ENCODE results near the gene MOB3B. TPM values are rescaled to one million over a fixed set of nuclear protein-coding genes. Genes with fewer than 3 reads are reported as not detected.

The MOB3B gene
- total and polyA plus RNA-seq, 2 of the 13 experiments (the other 11 are each of a cell fraction or from before 2014, with no cell fraction given) = 0.03 to 0.09 TPM

DNA sequence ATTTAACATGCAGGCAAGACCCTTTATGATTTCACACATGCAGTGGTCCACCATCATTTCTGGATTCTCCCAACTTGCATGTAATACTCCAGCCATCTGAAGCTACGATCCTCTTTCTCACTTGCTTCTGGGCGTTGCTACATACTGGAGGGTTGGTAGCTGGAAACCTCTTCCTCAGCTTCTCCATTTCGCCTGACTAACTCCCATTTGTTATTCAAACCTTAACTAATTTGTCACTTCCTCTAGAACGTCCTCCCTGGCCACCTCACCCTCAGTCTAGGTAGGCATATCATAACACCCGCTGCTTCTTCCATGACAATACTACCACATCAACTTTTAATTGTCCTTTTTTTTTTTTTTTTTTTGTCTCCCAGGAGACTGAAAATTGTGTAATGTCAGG, 160.0 kb downstream of the MOB3B start:
- Histone ChIP-seq H3K27me3 (ENCODE audit: control insufficient read depth in 1 of 2, insufficient read depth in 2 of 2, low read length in 2 of 2) (peaks cover 0 to 7% of the 10 kb centered on the region in 2 experiments; a peak in 1 of 5 replicates), H2AFZ (ENCODE audit: low read length) (no peak overlapping the region), H4K20me1 (ENCODE audit: insufficient read depth, low read length) (no peaks in the 10 kb centered on the region), H3K4me1 (ENCODE audit: insufficient read depth, low read length) (no peaks in the 10 kb centered on the region), H3K79me2 (ENCODE audit: insufficient read depth, low read length) (no peaks in the 10 kb centered on the region), H3K27ac (ENCODE audit: extremely low read length, insufficient read depth, low read length) (no peak overlapping the region), H3K9me3 (ENCODE audit: low read length) (no peaks in the 10 kb centered on the region), H3K9ac (ENCODE audit: insufficient read depth, low read depth, low read length) (no peak overlapping the region), H3K4me3 (replicated peaks in 1 of 3; ENCODE audit: insufficient read depth in 1 of 3, low read depth in 2 of 3, low read length in 3 of 3) (no peak overlapping the region), H3K4me2 (ENCODE audit: low read depth, low read length) (no peak overlapping the region), H3K36me3 (replicated peaks in 1 of 2; ENCODE audit: control insufficient read depth in 1 of 2, insufficient read depth in 2 of 2, low read length in 2 of 2) (no peaks in the 10 kb centered on the region)
- ATAC-seq (no peak), DNase-seq (ENCODE audit: low spot score) (no peak), FAIRE-seq (no peak)
- intact Hi-C loops (cut with micrococcal nuclease; ENCODE audit: unreplicated experiment) = no loop called here
- BruUV-seq (replicated peaks) = no TSS peak
- in situ Hi-C loops (cut with HindIII; ENCODE audit: extremely low pct_ligation_motif_present, low pct_unique_long_range_greater_than_20kb) = no loop called here
- TF ChIP-seq, protein P1, sequence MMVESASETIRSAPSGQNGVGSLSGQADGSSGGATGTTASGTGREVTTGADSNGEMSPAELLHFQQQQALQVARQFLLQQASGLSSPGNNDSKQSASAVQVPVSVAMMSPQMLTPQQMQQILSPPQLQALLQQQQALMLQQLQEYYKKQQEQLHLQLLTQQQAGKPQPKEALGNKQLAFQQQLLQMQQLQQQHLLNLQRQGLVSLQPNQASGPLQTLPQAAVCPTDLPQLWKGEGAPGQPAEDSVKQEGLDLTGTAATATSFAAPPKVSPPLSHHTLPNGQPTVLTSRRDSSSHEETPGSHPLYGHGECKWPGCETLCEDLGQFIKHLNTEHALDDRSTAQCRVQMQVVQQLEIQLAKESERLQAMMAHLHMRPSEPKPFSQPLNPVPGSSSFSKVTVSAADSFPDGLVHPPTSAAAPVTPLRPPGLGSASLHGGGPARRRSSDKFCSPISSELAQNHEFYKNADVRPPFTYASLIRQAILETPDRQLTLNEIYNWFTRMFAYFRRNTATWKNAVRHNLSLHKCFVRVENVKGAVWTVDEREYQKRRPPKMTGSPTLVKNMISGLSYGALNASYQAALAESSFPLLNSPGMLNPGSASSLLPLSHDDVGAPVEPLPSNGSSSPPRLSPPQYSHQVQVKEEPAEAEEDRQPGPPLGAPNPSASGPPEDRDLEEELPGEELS (CRISPR knock-in tag; IDR thresholded peaks at IDR 0.05) = no peak
- no peak for TF ChIP-seq FOSL2 (CRISPR knock-in tag; IDR thresholded peaks at IDR 0.05)
- ChIA-PET POLR2A (no interaction called here), CTCF (ENCODE audit: low intra/inter-chr PET ratio, low total read pairs) (no interaction called here)
- 32% methylated on average over 5 of the region's 5 CpGs for WGBS (ENCODE audit: low lambda C conversion rate)

DNA sequence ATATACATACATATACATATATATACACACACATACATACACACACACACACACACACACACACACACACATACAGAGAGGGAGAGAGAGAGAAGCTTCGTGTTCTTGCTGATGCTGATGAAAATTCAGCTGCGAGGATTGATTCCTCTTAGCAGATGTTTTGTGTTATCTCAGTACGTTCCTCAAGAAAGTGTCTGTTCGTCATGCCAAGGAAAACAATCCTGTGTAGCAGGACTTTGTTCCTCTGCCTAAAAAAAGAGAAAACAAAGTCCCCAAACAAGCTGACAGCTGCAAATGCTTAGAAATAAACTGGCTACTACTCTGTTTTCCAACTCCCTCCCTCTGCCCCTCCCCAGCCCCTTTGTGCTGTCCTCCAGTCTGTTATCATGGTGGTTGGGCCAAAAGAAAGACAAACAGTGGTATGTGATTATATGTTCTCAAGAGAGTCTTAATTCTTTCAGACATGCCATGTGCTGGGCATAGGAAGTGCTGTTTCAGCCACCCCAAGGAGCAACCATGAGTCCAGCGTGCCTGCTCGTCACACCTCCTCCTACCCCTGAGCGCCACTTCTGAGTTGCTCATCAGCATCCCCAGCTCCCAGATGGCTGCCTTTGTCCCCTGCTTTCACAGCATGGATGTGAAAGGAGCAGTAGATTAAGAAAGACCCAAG, 161.2 kb downstream of the MOB3B start:
- Histone ChIP-seq H3K79me2 (ENCODE audit: insufficient read depth, low read length) (no peaks in the 10 kb centered on the region), H3K27me3 (ENCODE audit: control insufficient read depth in 1 of 2, insufficient read depth in 2 of 2, low read length in 2 of 2) (peaks cover 0 to 7% of the 10 kb centered on the region in 2 experiments; a peak in 1 of 5 replicates), H3K4me1 (ENCODE audit: insufficient read depth, low read length) (no peaks in the 10 kb centered on the region), H3K9ac (ENCODE audit: insufficient read depth, low read depth, low read length) (no peak overlapping the region), H2AFZ (ENCODE audit: low read length) (no peak overlapping the region), H3K4me3 (replicated peaks in 1 of 3; ENCODE audit: insufficient read depth in 1 of 3, low read depth in 2 of 3, low read length in 3 of 3) (no peak overlapping the region), H4K20me1 (ENCODE audit: insufficient read depth, low read length) (no peaks in the 10 kb centered on the region), H3K9me3 (ENCODE audit: low read length) (no peaks in the 10 kb centered on the region), H3K4me2 (ENCODE audit: low read depth, low read length) (no peak overlapping the region), H3K27ac (ENCODE audit: extremely low read length, insufficient read depth, low read length) (no peak overlapping the region), H3K36me3 (replicated peaks in 1 of 2; ENCODE audit: control insufficient read depth in 1 of 2, insufficient read depth in 2 of 2, low read length in 2 of 2) (no peaks in the 10 kb centered on the region)
- intact Hi-C loops (cut with micrococcal nuclease; ENCODE audit: unreplicated experiment) (no loop called here), in situ Hi-C loops (cut with HindIII; ENCODE audit: extremely low pct_ligation_motif_present, low pct_unique_long_range_greater_than_20kb) (no loop called here)
- no TSS peak for BruUV-seq (replicated peaks)
- 10% methylated on average over 4 of the region's 7 CpGs for WGBS (ENCODE audit: low lambda C conversion rate)
- POLR2A ChIA-PET = no interaction called here
- CTCF ChIA-PET (ENCODE audit: low intra/inter-chr PET ratio, low total read pairs) = no interaction called here
- ATAC-seq (no peak), DNase-seq (ENCODE audit: low spot score) (no peak), FAIRE-seq (no peak)
- TF ChIP-seq KLF11 (CRISPR knock-in tag; IDR thresholded peaks at IDR 0.05) (no peak), ZNF44 (CRISPR knock-in tag; IDR thresholded peaks at IDR 0.05) (no peak), KLF16 (CRISPR knock-in tag; IDR thresholded peaks at IDR 0.05) (no peak), ZNF446 (CRISPR knock-in tag; IDR thresholded peaks at IDR 0.05) (no peak), ZSCAN21 (CRISPR knock-in tag; IDR thresholded peaks at IDR 0.05; ENCODE audit: borderline replicate concordance) (no peak), GATA4 (IDR thresholded peaks at IDR 0.05; ENCODE audit: borderline replicate concordance, low read depth) (no peak), ZNF558 (CRISPR knock-in tag; IDR thresholded peaks at IDR 0.05; ENCODE audit: borderline replicate concordance) (no peak), KDM1A (CRISPR knock-in tag; IDR thresholded peaks at IDR 0.05) (no peak)
- TF ChIP-seq, protein P2, sequence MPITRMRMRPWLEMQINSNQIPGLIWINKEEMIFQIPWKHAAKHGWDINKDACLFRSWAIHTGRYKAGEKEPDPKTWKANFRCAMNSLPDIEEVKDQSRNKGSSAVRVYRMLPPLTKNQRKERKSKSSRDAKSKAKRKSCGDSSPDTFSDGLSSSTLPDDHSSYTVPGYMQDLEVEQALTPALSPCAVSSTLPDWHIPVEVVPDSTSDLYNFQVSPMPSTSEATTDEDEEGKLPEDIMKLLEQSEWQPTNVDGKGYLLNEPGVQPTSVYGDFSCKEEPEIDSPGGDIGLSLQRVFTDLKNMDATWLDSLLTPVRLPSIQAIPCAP (CRISPR knock-in tag; IDR thresholded peaks at IDR 0.05; ENCODE audit: low read depth) = no peak
- TF ChIP-seq, protein P3, sequence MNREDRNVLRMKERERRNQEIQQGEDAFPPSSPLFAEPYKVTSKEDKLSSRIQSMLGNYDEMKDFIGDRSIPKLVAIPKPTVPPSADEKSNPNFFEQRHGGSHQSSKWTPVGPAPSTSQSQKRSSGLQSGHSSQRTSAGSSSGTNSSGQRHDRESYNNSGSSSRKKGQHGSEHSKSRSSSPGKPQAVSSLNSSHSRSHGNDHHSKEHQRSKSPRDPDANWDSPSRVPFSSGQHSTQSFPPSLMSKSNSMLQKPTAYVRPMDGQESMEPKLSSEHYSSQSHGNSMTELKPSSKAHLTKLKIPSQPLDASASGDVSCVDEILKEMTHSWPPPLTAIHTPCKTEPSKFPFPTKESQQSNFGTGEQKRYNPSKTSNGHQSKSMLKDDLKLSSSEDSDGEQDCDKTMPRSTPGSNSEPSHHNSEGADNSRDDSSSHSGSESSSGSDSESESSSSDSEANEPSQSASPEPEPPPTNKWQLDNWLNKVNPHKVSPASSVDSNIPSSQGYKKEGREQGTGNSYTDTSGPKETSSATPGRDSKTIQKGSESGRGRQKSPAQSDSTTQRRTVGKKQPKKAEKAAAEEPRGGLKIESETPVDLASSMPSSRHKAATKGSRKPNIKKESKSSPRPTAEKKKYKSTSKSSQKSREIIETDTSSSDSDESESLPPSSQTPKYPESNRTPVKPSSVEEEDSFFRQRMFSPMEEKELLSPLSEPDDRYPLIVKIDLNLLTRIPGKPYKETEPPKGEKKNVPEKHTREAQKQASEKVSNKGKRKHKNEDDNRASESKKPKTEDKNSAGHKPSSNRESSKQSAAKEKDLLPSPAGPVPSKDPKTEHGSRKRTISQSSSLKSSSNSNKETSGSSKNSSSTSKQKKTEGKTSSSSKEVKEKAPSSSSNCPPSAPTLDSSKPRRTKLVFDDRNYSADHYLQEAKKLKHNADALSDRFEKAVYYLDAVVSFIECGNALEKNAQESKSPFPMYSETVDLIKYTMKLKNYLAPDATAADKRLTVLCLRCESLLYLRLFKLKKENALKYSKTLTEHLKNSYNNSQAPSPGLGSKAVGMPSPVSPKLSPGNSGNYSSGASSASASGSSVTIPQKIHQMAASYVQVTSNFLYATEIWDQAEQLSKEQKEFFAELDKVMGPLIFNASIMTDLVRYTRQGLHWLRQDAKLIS (CRISPR knock-in tag; IDR thresholded peaks at IDR 0.05) = no peak

Data from HepG2 (cell line).